GM11168 (cell line): ENCODE results near the gene LYPLA2.
"Not testable (repeated sequence)": the region's sequence is repeated elsewhere in the genome, so short reads cannot be mapped to it uniquely, and the experiment has no call there.

Experiments used
- in situ Hi-C: fragments of 300-500 bp; cut with MboI; formaldehyde crosslinking; loops from one replicate; pipeline ENCODE4 v1.12.0; 2022; ENCODE audit warnings: low sequenced_read_pairs; ENCODE audit not compliant: unreplicated experiment

LYPLA2 gene

DNA sequence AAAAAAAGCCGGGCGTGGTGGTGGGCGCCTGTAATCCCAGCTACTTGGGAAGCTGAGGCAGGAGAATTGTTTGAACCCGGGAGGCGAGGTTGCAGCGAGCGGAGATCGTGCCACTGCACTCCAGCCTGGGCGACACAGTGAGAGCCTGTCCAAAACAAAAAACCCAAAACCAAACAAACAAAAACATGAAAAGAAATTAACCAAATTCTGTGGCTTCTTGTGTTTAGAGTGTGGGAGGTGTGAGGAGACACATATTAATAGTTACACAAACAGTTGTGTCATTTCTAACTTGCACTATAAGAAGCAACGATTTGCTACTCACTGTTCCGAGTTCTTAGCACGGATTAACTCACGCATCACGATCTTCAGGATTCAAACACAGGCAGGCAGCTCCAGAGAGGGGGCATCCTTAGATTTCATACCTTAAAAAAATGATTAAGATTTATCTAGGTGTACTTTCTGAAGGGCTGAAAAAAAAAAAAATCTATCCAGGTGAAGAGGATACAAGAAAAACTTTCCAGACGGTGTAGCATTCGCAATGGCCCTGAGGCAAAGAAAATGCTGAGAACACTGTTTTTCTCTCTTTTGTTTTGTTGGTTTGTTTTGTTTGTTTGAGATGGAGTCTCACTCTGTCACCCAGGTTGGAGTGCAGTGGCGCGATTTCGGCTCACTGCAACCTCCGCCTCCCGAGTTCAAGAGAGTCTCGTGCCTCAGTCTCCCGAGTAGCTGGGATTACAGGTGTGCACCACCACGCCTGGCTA is 35.0 kb downstream of the LYPLA2 start:
- in situ Hi-C loops, result no loop called here

DNA sequence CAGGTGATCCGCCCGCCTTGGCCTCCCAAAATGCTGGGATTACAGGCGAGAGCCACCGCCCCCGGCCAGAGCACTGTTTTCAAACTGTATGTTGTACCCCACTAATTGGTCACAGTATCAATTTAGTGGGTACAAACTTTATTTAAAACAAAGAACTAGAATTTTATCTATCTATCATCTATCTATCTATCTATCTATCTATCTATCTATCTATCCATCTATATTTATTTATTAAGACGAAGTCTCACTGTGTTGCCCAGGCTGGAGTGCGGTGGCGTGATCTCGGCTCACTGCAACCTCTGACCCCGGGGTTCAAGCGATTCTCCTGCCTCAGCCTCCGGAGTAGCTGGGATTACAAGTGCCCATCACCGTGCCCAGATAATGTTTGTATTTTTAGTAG is 35.6 kb downstream of the LYPLA2 start:
- in situ Hi-C loops, result not testable (repeated sequence)

DNA sequence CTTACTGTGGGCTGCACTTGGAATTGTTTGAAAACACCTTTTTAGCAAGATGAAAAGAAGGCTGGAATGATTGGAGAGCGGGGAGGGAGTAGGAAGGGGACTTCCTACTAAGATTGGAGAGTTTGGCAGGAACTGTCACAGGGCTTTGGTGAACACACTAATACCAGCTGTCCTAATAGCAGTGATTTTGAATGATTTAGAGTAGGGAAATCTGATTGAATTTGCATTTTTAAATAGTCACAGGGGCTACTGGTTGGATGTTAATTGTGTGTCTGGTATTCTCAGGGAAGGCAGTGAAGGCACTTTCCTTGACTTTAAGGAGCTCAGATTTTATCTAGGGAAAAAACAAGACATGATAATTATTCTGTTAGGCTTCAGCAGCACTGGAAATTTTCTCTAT is 36.8 kb downstream of the LYPLA2 start:
- in situ Hi-C loops, result no loop called here

DNA sequence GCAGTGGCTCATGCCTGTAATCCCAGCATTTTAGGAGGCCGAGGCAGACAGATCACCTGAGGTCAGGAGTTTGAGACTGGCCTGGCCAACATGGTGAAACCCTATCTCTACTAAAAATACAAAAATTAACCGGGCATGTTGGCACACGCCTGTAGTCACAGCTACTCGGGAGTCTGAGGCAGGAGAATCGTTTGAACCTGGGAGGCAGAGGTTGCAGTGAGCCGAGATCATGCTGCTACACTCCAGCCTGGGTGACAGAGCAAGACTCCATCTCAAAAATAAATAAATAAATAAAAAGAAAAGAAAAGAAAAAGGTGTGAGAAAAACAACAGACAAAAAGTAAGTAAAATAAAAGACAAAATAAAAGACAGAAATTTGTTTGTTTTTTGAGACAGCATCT is 43.2 kb downstream of the LYPLA2 start:
- in situ Hi-C loops, result not testable (repeated sequence)

DNA sequence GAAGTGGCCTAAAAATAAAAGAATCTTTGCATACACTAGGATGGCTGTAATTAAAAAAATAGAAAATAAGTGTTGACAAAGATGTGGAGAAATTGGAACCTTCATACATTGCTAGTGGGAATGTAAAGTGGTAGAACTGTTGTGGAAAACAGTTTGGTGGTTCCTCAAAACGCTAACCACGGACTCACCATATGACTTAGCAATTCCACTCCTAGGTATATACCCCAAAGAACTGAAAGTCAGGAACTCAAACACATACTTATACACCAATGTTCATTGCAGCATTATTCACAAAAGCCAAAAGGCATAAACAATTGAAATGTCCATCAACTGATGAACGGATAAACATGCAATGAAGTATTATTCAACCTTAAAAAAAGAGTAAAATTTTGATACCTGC is 45.1 kb downstream of the LYPLA2 start:
- in situ Hi-C loops, result no loop called here

DNA sequence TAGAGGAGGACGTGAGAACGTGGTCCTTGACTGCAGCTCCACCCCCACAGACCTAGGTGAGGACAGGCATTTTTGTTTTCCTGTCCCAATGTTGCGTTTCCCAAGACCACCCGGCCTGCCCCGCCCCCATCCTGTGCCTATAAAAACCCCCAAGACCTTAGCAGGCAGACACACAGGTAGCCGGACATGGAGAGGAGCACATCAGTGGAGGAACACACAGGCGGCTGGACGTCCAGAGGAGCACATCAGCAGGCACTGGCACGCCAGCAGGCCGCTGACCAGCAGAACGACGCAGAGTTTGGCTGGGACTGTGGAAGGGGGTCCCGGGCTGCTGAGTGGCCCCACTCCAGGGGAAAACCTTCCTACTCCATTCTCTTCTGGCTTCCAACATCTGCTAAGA is 47.0 kb downstream of the LYPLA2 start:
- in situ Hi-C loops, result no loop called here

DNA sequence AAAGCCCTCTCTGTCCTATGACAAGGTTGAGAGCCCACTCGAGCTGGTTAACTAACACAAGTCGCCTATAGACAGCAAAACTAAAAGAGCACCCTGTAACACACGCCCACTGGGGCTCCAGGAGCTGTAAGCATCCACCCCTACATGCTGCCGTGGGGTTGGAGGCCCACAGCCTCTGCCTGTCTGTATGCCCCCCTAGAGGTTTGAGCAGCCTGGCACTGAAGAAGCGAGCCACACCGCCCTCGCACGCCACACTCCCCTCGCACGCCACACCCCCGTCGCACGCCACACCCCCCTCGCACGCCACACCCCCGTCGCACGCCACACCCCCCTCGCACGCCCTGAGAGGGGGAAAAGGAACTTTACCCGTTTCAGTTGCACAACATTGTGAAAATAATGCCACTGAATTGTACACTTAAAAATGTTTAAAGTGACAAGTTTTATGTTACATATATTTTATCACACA is 47.5 kb downstream of the LYPLA2 start:
- in situ Hi-C loops, result no loop called here

DNA sequence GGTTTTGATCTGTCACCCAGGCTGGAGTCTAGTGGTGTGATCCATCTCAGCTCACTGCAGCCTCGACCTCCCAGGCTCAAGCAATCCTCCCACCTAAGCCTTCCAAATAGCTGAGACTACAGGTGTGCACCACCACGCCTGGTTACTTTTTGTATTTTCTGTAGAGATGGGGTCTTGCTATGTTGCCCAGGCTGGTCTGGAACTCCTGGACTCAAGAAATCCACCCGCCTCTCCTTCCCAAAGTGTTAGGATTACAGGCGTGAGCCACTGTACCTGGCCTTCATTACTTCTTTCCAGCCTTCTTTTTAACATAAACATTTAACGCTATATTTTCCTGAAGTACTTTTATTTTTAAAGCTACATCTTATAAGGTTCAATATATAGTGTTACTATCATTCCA is 52.7 kb downstream of the LYPLA2 start:
- in situ Hi-C loops, result no loop called here
